Ovary (tissue), 10 donors: ENCODE measurements around the gene SPAST. TPM values are rescaled to one million over a fixed set of nuclear protein-coding genes. Genes with fewer than 3 reads are reported as not detected.
"Not testable (repeated sequence)": the region's sequence is repeated elsewhere in the genome, so short reads cannot be mapped to it uniquely, and the experiment has no call there.

Source experiments
- DNase-seq, 5 donors: peaks; one replicate each; pipeline ENCODE4 v3.0.0-alpha.2; 2019 to 2020
- H3K27ac ChIP-seq, 2 donors: fragments of 200-600 bp; one replicate each; pipeline versions ENCODE4 v1.5.1 to v1.8.0; 2019 to 2022
- H3K27me3 ChIP-seq: fragments of 200-600 bp; one replicate; pipeline ENCODE4 v1.8.0; 2022
- H3K36me3 ChIP-seq: fragments of 200-600 bp; sonication (generic); one replicate; pipeline ENCODE4 v1.5.1; 2019
- H3K4me1 ChIP-seq: one replicate; pipeline ENCODE4 v1.8.1; 2013; ENCODE audit warnings: mild to moderate bottlenecking, moderate library complexity; ENCODE audit not compliant: insufficient read depth
- H3K4me3 ChIP-seq: fragments of 200-600 bp; sonication (generic); one replicate; pipeline ENCODE4 v1.5.1; 2017
- H3K9me3 ChIP-seq, 2 donors: fragments of 200-600 bp in 1 of 2; sonication (generic) in 1 of 2; one replicate each; pipeline versions ENCODE4 v1.5.1 to v1.8.1; 2013 to 2019; ENCODE audit warnings: mild to moderate bottlenecking in 1 of 2, moderate library complexity in 1 of 2
- EP300 ChIP-seq: sonication (generic); formaldehyde crosslinking; IDR thresholded peaks from one replicate; pipeline ENCODE4 v1.6.1; 2017; ENCODE audit warnings: antibody characterized with exemption
- POLR2A ChIP-seq: fragments of 450-650 bp; IDR thresholded peaks from one replicate; pipeline ENCODE4 v1.6.1; 2017; ENCODE audit warnings: antibody characterized with exemption, mild to moderate bottlenecking, moderate library complexity
- WGBS, 3 donors: extraction: QIAGEN DNeasy Blood & Tissue Kit in 1 of 3; methylation state at CpG; one replicate each; pipeline versions ENCODE4 v1.1.5 to v1.1.7; 2013 to 2017; 5-methylcytosine and 5-hydroxymethylcytosine counted together
- intact Hi-C, 4 donors: fragments of 100-400 bp; cut with DNase I; formaldehyde crosslinking; loops; one replicate each; pipeline versions ENCODE4 v1.11.0 to v1.15.1; 2022 to 2023
- long read RNA-seq, 3 donors: library from polyadenylated mRNA in 2 of 3; unstranded in 2 of 3; transcript quantifications; one replicate each; pipeline ENCODE4 v2.0.0 and lab custom pipeline, GENCODE V29; 2021 to 2026
- polyA plus RNA-seq, 2 donors: library from polyadenylated mRNA; stranded (reverse); fragments of 200-250 nt in 1 of 2; fragments of 350-450 nt in 1 of 2; fragmentation: Illumina TruSeq in 1 of 2; extraction: RNeasy Lipid Tissue Mini Kit (QIAGEN cat#74804) in 1 of 2; gene quantifications; one replicate each; pipeline ENCODE4 v1.2.3, GENCODE V29; 2013 to 2014
- total RNA-seq, 7 donors: library from RNA; depleted of rRNA in 2 of 7; stranded (reverse); fragments of >200 nt in 2 of 7; fragmentation: NEBNext Ultra II Directional in 3 of 7; extraction: Animal tissue kit (Norgen Biotek cat#: 25700) in 3 of 7; gene quantifications; one replicate each; pipeline versions ENCODE4 v1.1.0 to v1.2.4, GENCODE V29; 2016 to 2023
- TF ChIP-seq, protein P1 (sequence below), 3 donors: fragments of 450-650 bp in 2 of 3; fragments of 200-600 bp in 1 of 3; IDR thresholded peaks; one replicate each; pipeline versions ENCODE4 v1.5.1 to v1.8.0; 2016 to 2022; ENCODE audit warnings: antibody characterized with exemption in 3 of 3, mild to moderate bottlenecking in 1 of 3
- donor health status: DM: no; HTN: no; CAD: no; lungs with moderate emphysema.
- donor health status: DM: no; HTN: no; CAD: no.
- donor health status: Bipolar disorder and iron deficiency.
- donor health status: DM: yes; HTN: yes; CAD: no.
- donor health status: DM: no; HTN: no; CAD: no.
- donor health status: DM: yes; HTN: yes; CAD: no.

SPAST gene, protein sequence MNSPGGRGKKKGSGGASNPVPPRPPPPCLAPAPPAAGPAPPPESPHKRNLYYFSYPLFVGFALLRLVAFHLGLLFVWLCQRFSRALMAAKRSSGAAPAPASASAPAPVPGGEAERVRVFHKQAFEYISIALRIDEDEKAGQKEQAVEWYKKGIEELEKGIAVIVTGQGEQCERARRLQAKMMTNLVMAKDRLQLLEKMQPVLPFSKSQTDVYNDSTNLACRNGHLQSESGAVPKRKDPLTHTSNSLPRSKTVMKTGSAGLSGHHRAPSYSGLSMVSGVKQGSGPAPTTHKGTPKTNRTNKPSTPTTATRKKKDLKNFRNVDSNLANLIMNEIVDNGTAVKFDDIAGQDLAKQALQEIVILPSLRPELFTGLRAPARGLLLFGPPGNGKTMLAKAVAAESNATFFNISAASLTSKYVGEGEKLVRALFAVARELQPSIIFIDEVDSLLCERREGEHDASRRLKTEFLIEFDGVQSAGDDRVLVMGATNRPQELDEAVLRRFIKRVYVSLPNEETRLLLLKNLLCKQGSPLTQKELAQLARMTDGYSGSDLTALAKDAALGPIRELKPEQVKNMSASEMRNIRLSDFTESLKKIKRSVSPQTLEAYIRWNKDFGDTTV
- total RNA-seq = 10 to 100 TPM; 15.8 to 21.6 (median 18.4) TPM
- polyA plus RNA-seq = 10 to 100 TPM in 1 of 2 donors, 1 to 10 TPM in 1; 6.5 to 10.5 TPM
- long read RNA-seq, donor 1, partial matches to known transcripts = 0 of 2 reads
- long read RNA-seq, donor 1, other reads (novel, unspliced or antisense) = 2 of 2 reads
- long read RNA-seq, donor 2, full-length matches to known transcripts = 8 of 8 reads
- long read RNA-seq, donor 2, partial matches to known transcripts = 0 of 8 reads
- long read RNA-seq, donor 2, other reads (novel, unspliced or antisense) = 0 of 8 reads
- long read RNA-seq, donor 3, full-length matches to known transcripts = 14 of 20 reads
- long read RNA-seq, donor 3, partial matches to known transcripts = 3 of 20 reads
- long read RNA-seq, donor 3, other reads (novel, unspliced or antisense) = 3 of 20 reads

DNA sequence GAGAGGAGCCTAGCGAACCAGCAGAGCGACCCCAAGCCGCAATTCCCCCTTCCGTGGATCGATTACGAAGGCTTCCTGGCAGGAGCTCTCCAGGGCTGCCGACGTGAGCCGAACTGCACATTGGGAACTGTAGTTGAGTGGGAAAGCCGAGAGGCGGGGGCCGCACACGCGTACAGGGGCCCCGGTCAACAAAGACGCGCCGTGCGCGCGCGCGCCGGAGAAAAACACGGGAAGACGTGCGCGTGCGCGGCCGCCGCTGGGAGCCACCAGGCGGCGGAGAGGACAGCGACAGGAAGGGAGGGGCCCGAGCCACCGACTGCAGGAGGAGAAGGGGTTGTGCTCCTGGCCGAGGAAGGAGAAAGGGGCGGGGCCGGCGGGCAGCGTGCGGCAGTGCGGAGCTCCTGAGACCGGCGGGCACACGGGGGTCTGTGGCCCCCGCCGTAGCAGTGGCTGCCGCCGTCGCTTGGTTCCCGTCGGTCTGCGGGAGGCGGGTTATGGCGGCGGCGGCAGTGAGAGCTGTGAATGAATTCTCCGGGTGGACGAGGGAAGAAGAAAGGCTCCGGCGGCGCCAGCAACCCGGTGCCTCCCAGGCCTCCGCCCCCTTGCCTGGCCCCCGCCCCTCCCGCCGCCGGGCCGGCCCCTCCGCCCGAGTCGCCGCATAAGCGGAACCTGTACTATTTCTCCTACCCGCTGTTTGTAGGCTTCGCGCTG is at the start of gene SPAST:
SPAST (plus strand) TSS at position 247 of the 711 bp plus-strand sequence; CDS start at position 523, 276 bp downstream.
- TF ChIP-seq EP300 (no peak), POLR2A (peak; percentile 52)
- TF ChIP-seq, protein P1, sequence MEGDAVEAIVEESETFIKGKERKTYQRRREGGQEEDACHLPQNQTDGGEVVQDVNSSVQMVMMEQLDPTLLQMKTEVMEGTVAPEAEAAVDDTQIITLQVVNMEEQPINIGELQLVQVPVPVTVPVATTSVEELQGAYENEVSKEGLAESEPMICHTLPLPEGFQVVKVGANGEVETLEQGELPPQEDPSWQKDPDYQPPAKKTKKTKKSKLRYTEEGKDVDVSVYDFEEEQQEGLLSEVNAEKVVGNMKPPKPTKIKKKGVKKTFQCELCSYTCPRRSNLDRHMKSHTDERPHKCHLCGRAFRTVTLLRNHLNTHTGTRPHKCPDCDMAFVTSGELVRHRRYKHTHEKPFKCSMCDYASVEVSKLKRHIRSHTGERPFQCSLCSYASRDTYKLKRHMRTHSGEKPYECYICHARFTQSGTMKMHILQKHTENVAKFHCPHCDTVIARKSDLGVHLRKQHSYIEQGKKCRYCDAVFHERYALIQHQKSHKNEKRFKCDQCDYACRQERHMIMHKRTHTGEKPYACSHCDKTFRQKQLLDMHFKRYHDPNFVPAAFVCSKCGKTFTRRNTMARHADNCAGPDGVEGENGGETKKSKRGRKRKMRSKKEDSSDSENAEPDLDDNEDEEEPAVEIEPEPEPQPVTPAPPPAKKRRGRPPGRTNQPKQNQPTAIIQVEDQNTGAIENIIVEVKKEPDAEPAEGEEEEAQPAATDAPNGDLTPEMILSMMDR (IDR thresholded peaks at IDR 0.05) = peak; percentile 62 to 90 (median 88)
- peaks cover 3% of the 10 kb centered on the region for H3K4me1 ChIP-seq
- peak; percentile 93 to 96 (median 93) for DNase-seq
- no peaks in the 10 kb centered on the region for H3K36me3 ChIP-seq
- no peaks in the 10 kb centered on the region for H3K9me3 ChIP-seq
- peak within 1 kb of the TSS; percentile 85 to 86 for H3K27ac ChIP-seq
- WGBS, 3 donors = 0 to 1% (median 1%) methylated on average over 49 to 79 of the region's 79 CpGs
- no peaks in the 10 kb centered on the region for H3K27me3 ChIP-seq
- intact Hi-C loops = no loop called here
- H3K4me3 ChIP-seq = peak within 1 kb of the TSS; percentile 84

DNA sequence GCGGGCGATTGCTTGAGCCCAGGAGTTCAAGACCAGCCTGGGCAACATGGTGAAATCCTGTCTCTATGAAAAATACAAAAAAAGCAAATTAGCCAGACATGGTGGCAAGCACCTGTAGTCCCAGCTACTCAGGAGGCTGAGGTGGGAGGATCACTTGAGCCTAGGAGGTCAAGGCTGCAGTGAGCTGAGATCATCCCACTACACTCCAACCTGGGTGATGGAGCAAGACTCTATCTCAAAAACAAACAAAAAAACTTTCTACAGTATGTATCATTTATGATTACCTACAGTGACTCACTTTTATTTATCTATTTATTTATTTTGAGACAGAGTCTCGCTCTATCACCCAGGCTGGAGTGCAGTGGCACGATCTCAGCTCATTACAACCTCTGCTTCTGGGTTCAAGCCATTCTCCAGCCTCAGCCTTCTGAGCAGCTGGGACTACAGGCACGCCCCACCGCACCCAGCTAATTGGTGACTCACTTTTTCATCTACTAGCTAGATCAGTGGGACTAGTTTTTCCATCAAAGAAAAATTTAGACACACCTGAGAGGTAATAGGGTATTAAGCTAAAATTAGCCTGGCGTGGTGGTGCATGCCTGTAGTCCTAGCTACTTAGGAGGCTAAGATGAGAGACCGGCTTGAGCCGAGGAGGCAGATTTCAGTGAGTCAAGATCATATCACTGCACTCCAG is 44.4 kb upstream of the SPAST start:
- H3K27me3 ChIP-seq, H3K4me1 ChIP-seq, intact Hi-C loops, H3K4me3 ChIP-seq, H3K36me3 ChIP-seq, DNase-seq, H3K27ac ChIP-seq, H3K9me3 ChIP-seq: not testable (repeated sequence)
- WGBS, 3 donors = 95 to 98% (median 98%) methylated on average over 9 of the region's 9 CpGs

DNA sequence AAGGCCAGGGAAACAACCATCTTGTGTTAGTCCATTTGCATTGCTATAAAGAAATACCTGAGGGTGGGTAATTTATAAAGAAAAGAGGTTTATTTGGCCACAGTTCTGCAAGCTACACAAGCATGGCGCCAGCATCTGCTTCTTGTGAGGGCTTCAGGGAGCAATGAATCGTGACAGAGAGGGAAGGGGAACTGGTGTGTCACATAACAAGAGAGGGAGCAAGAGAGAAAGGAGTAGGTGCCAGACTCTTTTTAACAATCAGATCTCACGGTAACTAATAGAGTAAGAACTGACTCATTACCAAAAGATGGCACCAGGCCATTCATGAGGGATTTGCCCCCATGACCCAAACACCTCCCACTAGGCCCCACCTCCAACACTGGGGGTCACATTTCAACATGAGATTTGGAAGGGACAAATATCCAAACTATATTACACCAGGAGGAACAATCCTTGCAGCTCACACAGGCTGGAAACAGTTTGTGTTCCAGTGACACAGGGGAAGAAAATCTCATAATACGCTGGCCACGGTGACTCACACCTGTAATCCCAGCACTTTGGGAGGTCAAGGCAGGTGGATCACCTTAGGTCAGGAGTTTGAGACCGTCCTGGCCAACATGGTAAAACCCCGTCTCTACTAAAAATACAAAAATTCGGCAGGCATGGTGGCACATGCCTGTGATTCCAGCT is 29.0 kb upstream of the SPAST start:
- intact Hi-C loops, H3K4me1 ChIP-seq, H3K27ac ChIP-seq, H3K27me3 ChIP-seq, DNase-seq, H3K36me3 ChIP-seq, H3K9me3 ChIP-seq, H3K4me3 ChIP-seq: not testable (repeated sequence)
- WGBS, 3 donors = 89 to 93% (median 92%) methylated on average over 8 of the region's 8 CpGs

DNA sequence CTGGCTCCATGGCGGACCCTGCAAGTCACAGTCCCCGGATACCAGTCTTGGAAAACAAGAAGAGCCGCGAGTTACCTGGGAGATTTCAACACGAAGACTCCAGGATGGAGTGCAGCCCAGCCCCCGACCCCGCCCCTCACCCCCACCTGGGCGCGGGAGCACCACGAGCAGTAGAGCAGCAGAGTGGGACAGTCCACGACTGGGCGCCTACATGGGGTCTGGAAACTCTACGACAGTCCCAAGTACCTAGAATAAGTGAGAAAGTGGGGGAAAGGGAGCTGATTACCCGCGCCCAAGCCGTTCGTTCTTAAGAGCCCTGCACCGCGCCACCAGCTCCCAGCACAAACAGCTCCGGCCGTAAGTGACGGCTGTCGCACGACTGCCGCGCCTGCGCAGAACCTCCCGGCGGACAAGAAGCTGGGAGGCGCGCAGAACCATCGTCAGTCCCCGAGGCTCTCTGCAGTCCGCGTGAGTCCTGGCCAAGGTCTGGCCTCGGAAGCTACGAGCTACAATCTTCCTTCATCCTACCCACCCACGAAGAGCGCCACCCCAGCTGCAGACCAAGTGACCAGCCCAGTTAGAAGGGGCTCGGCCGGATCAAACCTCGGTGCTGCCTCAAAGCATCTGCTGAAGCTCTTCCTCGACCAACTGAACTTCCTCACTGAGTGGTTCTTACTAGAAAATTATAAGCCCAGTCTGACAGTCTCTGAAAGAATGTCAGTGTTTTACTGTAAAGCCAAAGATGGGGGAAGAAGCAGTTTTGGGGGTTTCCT is 23.7 kb upstream of the SPAST start, which contains the start of gene DPY30:
DPY30 (minus strand) TSS at position 359 of the 773 bp plus-strand sequence; CDS start at position 10, 349 bp downstream.
- WGBS, 3 donors = 0 to 1% (median 0%) methylated on average over 43 of the region's 43 CpGs
- Histone ChIP-seq H3K4me3 (peak within 1 kb of the TSS; percentile 99), H3K4me1 (peaks cover 5% of the 10 kb centered on the region), H3K27me3 (no peaks in the 10 kb centered on the region), H3K36me3 (no peaks in the 10 kb centered on the region), H3K27ac (peak within 1 kb of the TSS; percentile 65 to 80), H3K9me3 (no peaks in the 10 kb centered on the region)
- TF ChIP-seq POLR2A (peak; percentile 76), EP300 (no peak)
- intact Hi-C loops = no loop called here
- DNase-seq = peak; percentile 89 to 94 (median 92)
